ENCODE results near the gene TXNDC11. TPM values are rescaled to one million over a fixed set of nuclear protein-coding genes. Genes with fewer than 3 reads are reported as not detected.
A peak's percentile ranks its signal among the peaks of the same experiment; 100 is the strongest.

The TXNDC11 gene
- polyA plus RNA-seq, 2 of the 4 experiments (the other 2 are of a cell fraction) = 22.7 to 42.4 TPM

DNA sequence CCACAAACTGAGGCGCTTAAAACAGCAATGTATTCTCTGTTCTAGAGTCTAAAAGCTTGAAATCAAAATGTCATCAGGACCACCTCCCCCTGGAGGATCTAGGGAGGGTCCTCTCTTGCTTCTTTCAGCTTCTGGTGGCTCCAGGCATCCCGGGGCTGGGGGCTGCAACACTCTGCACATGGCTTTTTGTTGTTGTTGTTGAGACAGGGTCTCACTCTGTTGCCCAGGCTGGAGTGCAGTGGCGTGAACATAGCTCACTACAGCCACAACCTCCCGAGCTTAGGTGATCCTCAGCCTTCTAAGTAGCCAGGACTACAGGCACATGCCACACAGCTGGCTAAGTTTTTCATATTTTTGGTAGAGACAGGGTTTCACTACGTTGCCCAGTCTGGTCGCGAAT, 111.4 kb downstream of the TXNDC11 start:
- DNase-seq (ENCODE audit: low read depth in 1 of 2, low spot score in 1 of 2) (no peak), FAIRE-seq (no peak), ATAC-seq (0 out of 6 replicates have a peak, but pooled peaks of 1 of the 2 experiments have one; percentile 9)
- Histone ChIP-seq H3K4me3 (no peak overlapping the region), H3K4me1 (peaks cover 26% of the 10 kb centered on the region), H3K4me2 (no peak overlapping the region), H3K9me3 (no peaks in the 10 kb centered on the region), H3K27ac (peak overlapping the region; percentile 30 to 79; a peak in 2 of 6 replicates)
- POLR2A ChIA-PET = no interaction called here
- TF ChIP-seq MAZ (IDR thresholded peaks at IDR 0.05; ENCODE audit: borderline replicate concordance, low read depth, low read length) (no peak), TFCP2L1 (CRISPR knock-in tag; IDR thresholded peaks at IDR 0.05) (no peak), CHD4 (IDR thresholded peaks at IDR 0.05; ENCODE audit: borderline replicate concordance) (no peak), CEBPB (IDR thresholded peaks at IDR 0.05) (no peak), HOXA7 (CRISPR knock-in tag; IDR thresholded peaks at IDR 0.05) (no peak), ZNF302 (CRISPR knock-in tag; IDR thresholded peaks at IDR 0.05) (no peak), KDM1A (IDR thresholded peaks at IDR 0.05; ENCODE audit: low read depth) (no peak), ZFP36 (IDR thresholded peaks at IDR 0.05; ENCODE audit: borderline replicate concordance, partially characterized antibody) (no peak), HES2 (IDR thresholded peaks at IDR 0.05) (no peak), CBX2 (IDR thresholded peaks at IDR 0.05; ENCODE audit: borderline replicate concordance, low read depth) (no peak), BHLHE40 (IDR thresholded peaks at IDR 0.05; ENCODE audit: low read depth, low read length) (no peak), FOXS1 (CRISPR knock-in tag; IDR thresholded peaks at IDR 0.05) (no peak), SREBF2 (IDR thresholded peaks at IDR 0.05) (no peak)
- WGBS (ENCODE audit: missing lambda C conversion rate) = 80% methylated on average over 7 of the region's 7 CpGs
- CTCF ChIA-PET = interaction anchor here (0.8 to 1.8 kb wide), 3 partner anchors 9 to 46 kb away, joined by 3 to 4 read pairs (median 3); no protein-coding TSS in a partner anchor

DNA sequence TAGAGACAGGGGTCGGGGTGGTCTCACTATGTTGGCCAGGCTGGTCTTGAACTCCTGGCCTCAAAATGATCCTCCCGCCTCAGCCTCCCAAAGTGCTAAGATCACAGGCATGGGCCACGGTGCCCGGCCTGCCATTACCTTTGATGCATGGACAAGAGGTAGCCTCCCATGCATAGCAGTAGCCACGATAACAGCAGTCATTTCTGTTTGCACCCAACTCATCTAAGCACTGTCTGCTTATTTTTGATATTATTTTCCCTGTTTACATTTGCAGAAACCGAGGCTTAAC, 111.9 kb downstream of the TXNDC11 start:
- Histone ChIP-seq H3K27ac (peak overlapping the region in 1 of 2 experiments; percentile 79; a peak in 3 of 6 replicates), H3K9me3 (no peaks in the 10 kb centered on the region), H3K4me2 (no peak overlapping the region), H3K4me1 (peaks cover 26% of the 10 kb centered on the region), H3K4me3 (no peak overlapping the region)
- no peak for TF ChIP-seq GATA3 (IDR thresholded peaks at IDR 0.05; ENCODE audit: borderline replicate concordance)
- no peak for TF ChIP-seq RAD21 (conservative IDR thresholded peaks at IDR 0.05 in 1 of 2, IDR thresholded peaks at IDR 0.05 in 1 of 2)
- no peak for TF ChIP-seq CHD2 (IDR thresholded peaks at IDR 0.05; ENCODE audit: low read length, partially characterized antibody)
- TF ChIP-seq ZC3H11A (IDR thresholded peaks at IDR 0.05) = no peak
- TF ChIP-seq ZSCAN20 (CRISPR knock-in tag; IDR thresholded peaks at IDR 0.05) = no peak
- TF ChIP-seq RNF2 (IDR thresholded peaks at IDR 0.05; ENCODE audit: borderline replicate concordance, low read depth) = no peak
- TF ChIP-seq ZNF302 (CRISPR knock-in tag; IDR thresholded peaks at IDR 0.05) = no peak
- TF ChIP-seq CEBPB (IDR thresholded peaks at IDR 0.05) = no peak
- TF ChIP-seq RFX5 (IDR thresholded peaks at IDR 0.05) = no peak
- TF ChIP-seq ELK1 (IDR thresholded peaks at IDR 0.05; ENCODE audit: low read depth, low read length) = no peak
- no peak for TF ChIP-seq KDM1A (IDR thresholded peaks at IDR 0.05; ENCODE audit: low read depth)
- TF ChIP-seq CHD4 (IDR thresholded peaks at IDR 0.05; ENCODE audit: borderline replicate concordance) = no peak
- no peak for TF ChIP-seq HEYL (CRISPR knock-in tag; IDR thresholded peaks at IDR 0.05)
- TF ChIP-seq TP53 (CRISPR knock-in tag; IDR thresholded peaks at IDR 0.05) = no peak
- no peak for TF ChIP-seq POLR2AphosphoS2 (conservative IDR thresholded peaks at IDR 0.05; ENCODE audit: low read length)
- no peak for TF ChIP-seq MAFK (IDR thresholded peaks at IDR 0.05; ENCODE audit: partially characterized antibody)
- TF ChIP-seq SREBF2 (IDR thresholded peaks at IDR 0.05) = no peak
- TF ChIP-seq MAZ (IDR thresholded peaks at IDR 0.05; ENCODE audit: borderline replicate concordance, low read depth, low read length) = no peak
- no peak for TF ChIP-seq ZFP36 (IDR thresholded peaks at IDR 0.05; ENCODE audit: borderline replicate concordance, partially characterized antibody)
- no peak for TF ChIP-seq JUNB (IDR thresholded peaks at IDR 0.05)
- no peak for ATAC-seq
- 81% methylated on average over 6 of the region's 6 CpGs for WGBS (ENCODE audit: missing lambda C conversion rate)
- POLR2A ChIA-PET = no interaction called here
- FAIRE-seq = no peak
- DNase-seq (ENCODE audit: low read depth in 1 of 2, low spot score in 1 of 2) = no peak
- CTCF ChIA-PET = interaction anchor here (1.2 to 1.8 kb wide), 2 partner anchors 10 to 23 kb away, joined by 3 to 4 read pairs; no protein-coding TSS in a partner anchor

All from A549 (cell line).